Activated CD4-positive, alpha-beta T cell treated with anti-CD3 and anti-CD28 coated beads, Interleukin-2, amount 50 U/mL, for 48 hours (primary cell): Measurements from ENCODE around the gene EPM2A.

Experiments used
- DNase-seq, 2 experiments: peaks; one replicate each; pipeline ENCODE4 v3.0.0-alpha.2; 2020

Gene EPM2A

GRCh38 chr6:145669627-145670034 lies 65.7 kb downstream of the EPM2A start:
- no peak for DNase-seq

- DNase-seq = no peak
Observed at GRCh38 chr6:145668844-145669243, 66.5 kb downstream of the EPM2A start.

GRCh38 chr6:145660676-145661075 lies 74.6 kb downstream of the EPM2A start:
- DNase-seq = no peak

- DNase-seq = no peak
Observed at GRCh38 chr6:145656128-145656527, 79.2 kb downstream of the EPM2A start.

- DNase-seq = no peak
Observed at GRCh38 chr6:145652572-145652971, 82.7 kb downstream of the EPM2A start.

GRCh38 chr6:145651988-145652387 lies 83.3 kb downstream of the EPM2A start:
- no peak for DNase-seq

- DNase-seq = no peak
Observed at GRCh38 chr6:145648149-145648548, 87.2 kb downstream of the EPM2A start.

- no peak for DNase-seq
Observed at GRCh38 chr6:145647602-145648001, 87.7 kb downstream of the EPM2A start.

- DNase-seq = no peak
Observed at GRCh38 chr6:145643760-145644159, 91.6 kb downstream of the EPM2A start.

GRCh38 chr6:145633981-145634627 lies 101.2 kb downstream of the EPM2A start:
- DNase-seq = peak; percentile 90

- DNase-seq = no peak
Observed at GRCh38 chr6:145632971-145633370, 102.3 kb downstream of the EPM2A start.

GRCh38 chr6:145631374-145631773 lies 103.9 kb downstream of the EPM2A start:
- no peak for DNase-seq

- DNase-seq = no peak
Observed at GRCh38 chr6:145630598-145630997, 104.7 kb downstream of the EPM2A start.

GRCh38 chr6:145629478-145629877 lies 105.8 kb downstream of the EPM2A start:
- no peak for DNase-seq

GRCh38 chr6:145627451-145627850 lies 107.9 kb downstream of the EPM2A start:
- no peak for DNase-seq

- DNase-seq = no peak
Observed at GRCh38 chr6:145626857-145627256, 108.5 kb downstream of the EPM2A start.

GRCh38 chr6:145623231-145623630 lies 112.1 kb downstream of the EPM2A start:
- no peak for DNase-seq

GRCh38 chr6:145621776-145622175 lies 113.5 kb downstream of the EPM2A start:
- no peak for DNase-seq

GRCh38 chr6:145620088-145620487 lies 115.2 kb downstream of the EPM2A start:
- DNase-seq = no peak

GRCh38 chr6:145609521-145609920 lies 125.8 kb downstream of the EPM2A start:
- no peak for DNase-seq

- no peak for DNase-seq
Observed at GRCh38 chr6:145608850-145609249, 126.5 kb downstream of the EPM2A start.

- no peak for DNase-seq
Observed at GRCh38 chr6:145603991-145604390, 131.3 kb downstream of the EPM2A start.

- DNase-seq = no peak
Observed at GRCh38 chr6:145603424-145603833, 131.9 kb downstream of the EPM2A start.

- DNase-seq = no peak
Observed at GRCh38 chr6:145602726-145603326, 132.5 kb downstream of the EPM2A start.

GRCh38 chr6:145601397-145601796 lies 133.9 kb downstream of the EPM2A start:
- DNase-seq = no peak
